ENCODE results near the gene ESPN.
"Not testable (repeated sequence)": the region's sequence is repeated elsewhere in the genome, so short reads cannot be mapped to it uniquely, and the experiment has no call there.

Gene ESPN

DNA sequence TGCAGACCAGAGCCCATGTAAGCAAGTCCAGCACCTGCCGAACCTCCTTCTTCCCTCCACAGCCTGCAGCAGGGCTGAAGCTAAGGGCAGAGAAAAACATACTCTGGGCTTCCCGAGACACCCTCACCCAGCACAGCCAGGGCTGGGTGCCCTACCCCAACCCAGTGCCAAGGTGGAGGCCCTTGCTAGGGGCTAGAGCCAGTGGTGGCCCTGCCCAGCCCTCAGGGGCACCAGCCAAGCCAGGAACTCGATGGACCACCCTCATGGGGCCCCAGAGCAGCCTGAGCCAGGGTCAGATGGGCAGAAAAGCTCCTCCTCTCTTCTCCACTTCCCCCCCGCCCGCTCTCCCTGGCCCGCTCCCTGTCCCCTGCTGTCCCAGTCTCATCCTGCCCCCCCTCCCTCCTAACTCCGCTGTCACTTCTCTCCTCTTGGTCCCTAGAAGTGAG, 25.5 kb downstream of the ESPN start:
- no peak for DNase-seq

DNA sequence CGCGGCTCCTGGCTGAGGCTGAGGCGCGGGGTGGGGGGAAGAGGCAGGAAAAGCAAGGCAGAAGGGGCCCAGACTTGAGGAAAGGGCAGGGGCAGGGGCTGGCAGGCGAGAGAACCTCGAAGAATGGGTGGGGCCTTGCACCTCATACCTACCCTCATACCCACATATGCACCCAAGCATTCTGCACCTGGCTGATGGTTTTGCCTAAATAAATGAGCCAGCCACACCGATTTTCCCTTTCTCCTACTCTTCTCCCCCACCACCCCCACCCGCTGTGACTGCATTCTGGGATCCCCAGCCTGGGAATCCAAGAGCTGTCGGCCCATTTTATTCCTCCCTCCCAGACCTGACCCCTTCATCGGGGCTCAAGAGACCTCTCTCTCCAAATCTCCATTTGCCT, 25.9 kb downstream of the ESPN start:
- DNase-seq = not testable (repeated sequence)

DNA sequence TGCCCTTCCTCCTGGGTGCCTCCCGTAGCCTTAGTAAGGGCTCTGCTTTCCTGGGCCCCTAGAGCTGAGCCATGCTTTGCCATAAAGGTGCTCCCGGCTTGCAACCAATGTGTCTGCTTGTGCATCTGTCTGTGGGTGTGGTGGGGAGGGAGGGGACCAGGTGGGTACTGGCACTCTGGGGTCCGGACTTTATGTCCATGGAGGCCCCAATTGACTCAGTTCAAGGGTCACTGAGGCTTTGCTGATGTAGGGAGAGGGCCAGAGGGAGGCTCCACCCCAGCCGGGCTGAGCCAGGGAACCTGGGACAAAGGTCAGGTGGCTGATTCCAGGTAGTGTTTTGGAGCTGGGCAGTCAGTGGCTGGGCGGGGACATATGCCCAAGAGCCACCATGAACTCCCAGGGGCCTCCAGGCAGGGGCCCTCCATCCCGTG, 26.4 kb downstream of the ESPN start:
- no peak for DNase-seq

DNA sequence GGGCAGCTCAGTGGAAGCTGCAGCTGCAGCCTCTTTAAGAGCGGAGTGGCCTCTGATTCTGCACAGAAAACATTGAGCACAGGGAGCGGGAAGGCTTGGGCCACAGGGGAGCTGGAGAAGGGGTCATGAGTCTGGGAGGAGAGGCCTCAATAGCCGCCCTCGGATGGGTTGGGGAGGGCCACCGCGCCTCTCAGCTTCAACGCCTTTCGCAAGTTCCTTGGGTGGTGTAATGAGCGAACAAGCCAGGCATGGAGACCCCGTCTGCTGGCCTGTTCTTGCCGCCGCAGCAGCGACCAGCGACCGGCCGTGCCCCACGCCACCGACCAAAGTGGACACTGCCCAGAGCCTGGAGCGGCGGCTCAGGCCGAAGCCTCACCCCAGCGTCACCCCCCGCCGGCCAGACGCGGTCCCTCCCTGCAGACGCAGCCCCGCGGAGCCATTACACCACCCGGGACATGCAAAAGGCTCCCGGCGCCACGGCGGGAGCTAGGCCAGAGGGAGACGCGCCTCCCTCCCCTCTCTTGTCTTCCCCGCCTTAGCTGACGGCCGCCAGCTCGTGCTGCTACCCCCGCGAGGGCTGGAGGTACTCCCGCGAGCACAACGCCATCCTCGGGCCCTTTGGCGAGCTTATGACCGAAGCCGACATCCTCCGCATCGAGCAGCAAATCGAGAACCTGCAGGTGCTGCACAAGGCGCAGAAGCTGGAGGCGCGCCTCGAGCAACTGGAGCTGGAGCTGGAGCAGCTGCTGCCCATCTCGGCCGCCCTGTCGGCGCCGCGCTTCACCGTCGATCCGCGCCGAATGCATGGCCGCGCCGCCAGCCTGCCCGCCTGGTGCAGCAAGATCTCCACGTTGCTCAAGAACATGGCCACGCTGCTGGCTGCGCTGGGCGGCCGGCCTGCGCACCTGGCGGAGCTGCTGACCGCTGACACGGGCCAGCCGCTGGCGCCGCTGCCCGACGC, 29.6 kb downstream of the ESPN start:
- not testable (repeated sequence) for DNase-seq

GRCh38 chr1:6454856-6455751, 30.5 kb downstream of the ESPN start:
- DNase-seq = no peak

DNA sequence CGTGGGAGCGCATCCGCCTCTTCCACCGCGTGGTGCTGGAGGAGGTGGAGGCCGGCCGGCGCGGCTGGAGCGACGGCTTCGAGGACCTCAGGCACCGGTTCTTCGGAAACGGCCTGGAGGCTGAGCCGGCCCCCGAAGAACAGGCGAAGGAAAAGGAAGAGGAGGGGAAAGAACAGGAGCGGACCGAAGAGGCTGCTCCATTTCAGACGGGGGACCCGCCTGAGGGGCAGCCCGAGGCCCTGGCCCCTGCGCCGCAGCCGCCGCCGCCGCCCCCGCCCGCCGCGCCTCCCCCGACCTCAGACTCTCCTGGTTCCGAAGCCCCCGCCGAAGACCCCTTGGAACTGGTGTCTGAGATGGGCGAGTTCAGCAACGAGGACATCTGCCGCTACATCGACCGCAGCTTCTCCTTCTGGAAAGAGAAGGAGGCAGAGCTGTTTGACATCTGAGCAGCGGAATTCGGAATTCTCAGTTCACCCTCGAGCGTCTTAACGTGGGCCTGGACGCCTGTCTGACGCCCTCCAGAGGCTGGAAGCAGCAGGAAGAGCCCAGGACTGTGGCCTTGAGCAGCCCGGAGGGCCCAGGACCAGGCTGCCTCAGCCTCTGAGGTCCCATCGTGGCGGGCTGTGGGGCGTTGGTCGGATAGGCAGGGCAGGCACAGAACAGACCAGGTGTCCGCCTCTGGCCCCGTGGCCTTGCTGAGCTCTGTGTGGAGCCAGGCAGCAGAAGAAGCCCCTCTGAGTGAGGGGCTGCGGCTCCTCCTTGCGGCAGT, 31.4 kb downstream of the ESPN start:
- not testable (repeated sequence) for DNase-seq

GRCh38 chr1:6456800-6457466, 32.4 kb downstream of the ESPN start:
- DNase-seq = no peak

- DNase-seq = no peak
These were observed 35.3 kb downstream of the ESPN start for GRCh38 chr1:6459850-6460265.

DNA sequence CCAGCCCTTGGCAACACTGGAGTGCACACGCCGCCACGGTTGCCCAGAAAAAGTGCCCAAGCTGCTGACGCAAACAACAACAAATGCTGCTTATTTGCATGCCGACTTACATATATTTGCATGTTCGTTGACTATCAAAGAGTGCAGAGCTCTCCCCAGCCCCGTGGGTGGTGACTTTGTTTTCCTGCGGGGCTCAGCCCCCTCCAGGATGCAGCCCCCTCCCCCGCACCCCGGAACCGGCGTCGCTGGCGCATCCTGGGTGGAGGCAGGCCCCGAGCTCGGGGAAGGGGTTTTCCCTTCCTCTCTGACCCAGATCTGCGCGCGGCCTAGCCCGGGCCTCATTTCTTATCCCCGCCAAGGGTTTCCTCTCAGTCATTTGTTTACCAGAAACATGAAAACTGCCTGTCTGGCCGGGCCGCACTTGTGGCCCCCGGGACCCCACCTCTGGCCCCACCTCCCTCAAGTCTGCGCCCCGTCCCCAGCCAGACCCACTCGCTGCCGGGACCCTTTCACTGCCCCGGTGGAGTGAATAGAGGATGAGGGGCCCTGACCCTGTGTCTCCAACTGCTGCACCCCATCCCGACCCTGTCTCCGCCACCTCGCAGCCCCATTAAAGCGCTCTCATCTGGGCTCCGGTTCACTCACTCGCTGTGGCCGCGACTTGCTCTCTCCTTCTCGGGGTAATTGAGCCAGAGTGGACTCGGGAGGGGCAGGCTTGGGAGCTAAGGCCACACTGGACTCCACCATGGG, 35.9 kb downstream of the ESPN start:
- DNase-seq = no peak

DNA sequence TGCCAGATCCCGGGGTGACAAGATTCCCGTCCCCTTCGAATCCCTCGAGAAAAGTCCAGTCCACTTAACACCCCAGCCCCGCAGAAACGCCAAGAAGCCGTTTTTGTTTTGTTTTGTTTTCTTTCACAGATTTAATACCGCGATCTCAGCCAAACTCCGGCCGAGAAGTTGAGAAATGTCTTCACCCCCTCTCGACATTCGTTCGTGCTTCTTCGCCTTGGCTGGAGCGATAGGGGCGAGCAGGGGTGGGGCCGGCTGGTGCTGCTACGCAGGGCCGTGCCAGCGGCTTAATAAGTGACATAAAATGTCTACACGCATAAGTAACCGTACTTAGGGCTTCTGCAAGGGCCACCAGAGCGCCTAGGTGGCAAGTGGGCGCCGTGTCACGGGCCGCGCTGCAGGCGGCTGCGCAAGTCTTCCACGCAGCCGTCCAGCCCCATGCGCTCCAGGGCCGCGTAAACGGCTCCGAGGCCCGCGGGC, 36.5 kb downstream of the ESPN start:
- DNase-seq = no peak

- no peak for DNase-seq
These were observed 37.2 kb downstream of the ESPN start for GRCh38 chr1:6461538-6462411.

- no peak for DNase-seq
These were observed 38.0 kb downstream of the ESPN start for GRCh38 chr1:6462412-6463119.

DNA sequence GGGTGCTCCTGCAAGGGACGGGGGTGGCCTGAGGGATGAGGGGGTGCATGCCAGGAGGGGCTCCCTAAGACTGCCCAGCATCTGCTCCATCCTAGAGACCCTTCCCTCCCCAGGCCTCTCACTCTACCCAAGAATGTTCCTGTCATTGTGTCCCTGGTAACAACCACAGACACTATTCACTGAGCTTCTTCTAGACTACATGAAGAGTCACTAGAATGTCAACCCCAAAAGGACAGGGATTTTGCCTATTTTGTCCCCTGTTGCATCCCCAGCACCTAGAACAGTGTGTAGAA, 38.5 kb downstream of the ESPN start:
- DNase-seq = no peak

DNA sequence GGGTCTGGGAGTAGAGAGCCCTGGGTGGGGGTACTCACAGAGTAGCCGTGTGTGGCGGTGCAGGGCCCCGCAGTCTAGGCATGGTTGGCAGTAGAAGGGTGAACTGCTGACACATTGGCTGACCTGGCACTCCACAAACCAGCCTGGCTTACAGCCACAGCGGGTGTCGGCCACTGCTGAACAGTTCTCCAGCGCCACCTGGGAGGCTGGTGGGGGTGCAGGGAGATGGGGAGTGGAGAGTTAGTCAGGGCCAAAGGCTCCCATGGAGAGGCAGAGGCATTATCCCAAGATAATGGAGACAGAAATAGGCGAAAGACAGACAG, 39.9 kb downstream of the ESPN start:
- DNase-seq = no peak

DNA sequence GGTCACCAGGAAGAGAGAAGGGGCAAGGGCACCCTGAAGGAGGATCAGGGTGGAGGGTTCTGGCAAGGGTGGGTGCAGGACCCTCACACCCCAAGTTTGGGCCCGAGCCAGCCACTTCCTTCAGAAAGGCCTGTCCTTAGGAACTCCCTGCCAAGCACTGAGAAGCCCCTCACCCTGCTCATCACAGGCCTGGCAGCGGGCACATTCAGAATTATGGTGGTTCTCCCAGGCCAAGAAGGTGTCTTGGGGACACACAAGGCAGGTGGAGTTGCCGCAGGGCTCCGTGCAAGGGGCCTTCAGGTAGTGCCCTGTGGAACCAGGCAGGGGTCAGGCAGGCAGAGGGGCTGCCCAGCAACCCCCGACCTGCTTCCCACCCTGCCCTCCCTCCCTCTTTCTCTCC, 40.3 kb downstream of the ESPN start:
- DNase-seq = no peak

DNA sequence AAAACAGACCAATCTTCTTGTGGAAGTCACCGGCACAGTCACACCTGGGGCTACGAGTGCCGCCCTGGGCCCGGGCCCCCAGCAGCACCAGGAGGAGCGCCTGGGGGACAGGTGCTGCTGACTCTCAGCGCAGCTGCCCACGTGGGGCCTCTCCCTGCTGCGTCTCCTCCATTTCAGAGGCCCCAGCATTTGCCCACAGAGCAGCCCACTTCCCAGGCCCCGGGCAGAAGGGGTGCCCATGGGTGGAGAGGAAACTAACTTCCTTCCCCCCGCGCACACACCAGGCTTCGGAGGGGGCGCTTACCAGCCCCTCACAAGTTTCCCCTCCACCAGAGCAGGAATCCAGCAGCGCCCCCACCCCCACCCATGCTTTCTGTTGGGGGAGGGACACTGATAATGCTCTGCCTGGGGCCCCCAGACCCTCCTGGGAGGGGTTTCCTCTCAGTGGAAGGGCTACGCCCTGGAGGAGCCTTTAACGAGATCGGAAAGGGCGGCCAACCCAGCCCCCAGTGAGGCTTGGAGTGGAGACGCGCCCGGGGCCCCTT, 41.0 kb downstream of the ESPN start:
- DNase-seq = no peak

- no peak for DNase-seq
These were observed 41.4 kb downstream of the ESPN start, which contains the start of gene TNFRSF25 for GRCh38 chr1:6466023-6466422. TNFRSF25 (minus strand) TSS chr1:6466173; CDS start chr1:6466107, 66 bp downstream.

GRCh38 chr1:6466751-6467150, 42.2 kb downstream of the ESPN start:
- DNase-seq = no peak

GRCh38 chr1:6467224-6467623, 42.6 kb downstream of the ESPN start:
- DNase-seq = no peak

All from NCI-H774 (cell line).